ENCODE data around the gene CDKN1B.
"Not testable (repeated sequence)": the region's sequence is repeated elsewhere in the genome, so short reads cannot be mapped to it uniquely, and the experiment has no call there.

Gene CDKN1B

GRCh38 chr12:12724421-12725085 is 7.4 kb downstream of the CDKN1B start:
- DNase-seq = no peak

DNA sequence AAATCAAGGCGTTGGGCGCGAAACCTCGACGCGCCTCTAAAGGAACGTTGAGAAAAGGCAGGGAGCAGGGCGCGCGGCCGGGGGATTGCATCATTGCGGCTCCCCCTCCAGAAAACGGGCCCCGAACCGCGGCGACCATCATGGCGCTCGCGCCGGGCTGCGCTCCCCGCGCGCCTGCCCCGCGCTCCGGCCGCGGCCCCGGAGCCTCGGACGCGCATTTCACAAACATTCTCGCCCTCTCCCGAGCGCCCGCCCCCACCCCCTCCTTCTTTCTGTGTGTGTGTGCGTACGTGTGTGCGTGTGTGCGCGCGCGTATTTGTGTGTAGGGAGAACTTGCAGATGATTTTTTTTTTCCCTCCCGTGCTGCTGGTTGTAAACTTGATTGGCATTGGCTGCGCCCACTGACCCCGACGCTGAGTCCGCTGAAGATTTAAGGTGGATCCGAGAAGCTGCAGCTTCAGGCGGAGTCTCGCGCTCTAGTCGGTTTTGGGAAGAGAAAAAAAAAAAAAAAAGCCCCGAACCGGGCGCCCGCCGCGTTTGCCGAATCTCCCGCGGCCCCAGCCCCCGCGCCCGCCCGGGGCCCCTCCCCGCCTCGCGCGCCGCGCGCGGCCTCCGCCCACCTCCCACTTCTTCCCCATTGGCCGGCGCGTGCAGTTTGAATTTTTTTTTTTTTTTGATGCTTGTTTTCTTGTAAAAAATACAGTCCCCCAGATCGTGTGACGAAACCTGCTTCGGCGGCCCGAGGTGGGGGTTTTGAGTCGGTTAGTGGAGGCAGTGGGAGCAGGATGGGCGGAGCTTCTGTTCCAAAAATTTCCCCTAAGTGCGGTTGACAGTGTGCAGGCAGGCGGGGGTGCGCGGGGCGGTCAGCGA is 8.2 kb downstream of the CDKN1B start:
- peak; percentile 91 for DNase-seq

GRCh38 chr12:12725956-12726554 is 8.9 kb downstream of the CDKN1B start:
- DNase-seq = no peak

DNA sequence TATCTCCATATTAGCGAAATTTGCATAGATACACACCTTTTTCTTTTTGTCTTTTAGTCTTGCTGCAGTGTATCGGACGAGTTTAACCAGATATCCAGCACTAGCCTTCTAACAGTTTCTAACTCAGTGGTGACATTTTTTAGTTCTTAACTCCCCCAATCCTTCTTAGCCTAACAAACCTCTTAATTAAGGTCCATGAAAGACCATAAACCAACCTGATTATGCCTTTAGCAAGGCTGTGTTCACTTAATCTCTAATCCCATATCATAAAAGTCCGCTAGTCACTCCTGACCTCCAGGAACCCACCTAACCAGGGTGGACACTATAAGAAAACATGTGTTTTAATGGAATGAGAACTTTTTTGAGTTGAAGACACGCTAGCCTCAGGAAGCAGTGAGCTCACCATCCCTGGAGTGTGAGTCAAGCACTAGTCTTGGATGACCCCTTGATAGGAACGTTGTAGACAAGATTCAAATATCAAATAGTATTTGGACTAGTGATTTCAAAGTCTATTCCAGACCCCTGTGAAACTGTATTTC is 9.5 kb downstream of the CDKN1B start:
- no peak for DNase-seq

GRCh38 chr12:12731178-12731577 is 14.0 kb downstream of the CDKN1B start:
- DNase-seq = no peak

DNA sequence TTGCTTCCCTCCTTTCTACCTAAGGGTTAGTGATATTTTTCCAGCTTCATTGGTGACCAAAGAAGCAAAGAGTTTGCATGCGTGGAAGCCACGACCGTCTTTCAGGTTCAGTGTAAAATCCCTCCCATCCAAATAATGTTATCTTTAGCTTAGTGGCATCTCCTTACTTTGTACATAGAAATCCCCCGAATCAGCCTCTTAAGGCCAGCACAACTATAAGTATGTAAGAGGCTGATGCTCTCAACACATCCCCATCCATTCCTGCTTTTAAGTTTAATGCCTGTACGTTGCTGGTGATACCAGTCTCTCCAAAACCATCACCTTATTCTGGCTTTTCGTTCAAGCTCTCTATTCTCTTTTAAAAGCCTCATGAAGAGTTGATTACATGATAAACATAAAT is 14.6 kb downstream of the CDKN1B start:
- no peak for DNase-seq

DNA sequence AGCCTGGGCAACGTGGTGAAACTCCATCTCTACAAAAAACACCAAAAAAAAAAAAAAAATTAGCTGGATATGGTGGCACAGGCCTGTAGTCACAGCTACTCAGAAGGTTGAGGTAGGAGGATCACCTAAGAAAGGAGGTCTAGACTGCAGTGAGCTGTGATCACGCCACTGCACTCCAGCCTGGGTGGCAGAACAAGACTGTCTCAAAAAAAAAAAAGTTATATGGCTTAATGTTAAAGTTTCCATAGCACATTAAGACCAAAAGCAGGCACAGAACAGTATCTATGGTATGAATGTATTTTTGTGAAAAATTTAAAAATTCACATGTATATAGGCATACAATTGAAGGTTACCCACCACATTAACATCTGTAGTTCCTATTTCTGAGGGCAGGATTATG is 15.9 kb downstream of the CDKN1B start:
- no peak for DNase-seq

GRCh38 chr12:12734054-12734453 is 16.9 kb downstream of the CDKN1B start:
- no peak for DNase-seq

- no peak for DNase-seq
These were observed 17.4 kb downstream of the CDKN1B start for GRCh38 chr12:12734561-12735071.

- no peak for DNase-seq
These were observed 18.1 kb downstream of the CDKN1B start for GRCh38 chr12:12735301-12735700.

GRCh38 chr12:12736759-12737676 is 19.9 kb downstream of the CDKN1B start:
- peak; percentile 6 for DNase-seq

DNA sequence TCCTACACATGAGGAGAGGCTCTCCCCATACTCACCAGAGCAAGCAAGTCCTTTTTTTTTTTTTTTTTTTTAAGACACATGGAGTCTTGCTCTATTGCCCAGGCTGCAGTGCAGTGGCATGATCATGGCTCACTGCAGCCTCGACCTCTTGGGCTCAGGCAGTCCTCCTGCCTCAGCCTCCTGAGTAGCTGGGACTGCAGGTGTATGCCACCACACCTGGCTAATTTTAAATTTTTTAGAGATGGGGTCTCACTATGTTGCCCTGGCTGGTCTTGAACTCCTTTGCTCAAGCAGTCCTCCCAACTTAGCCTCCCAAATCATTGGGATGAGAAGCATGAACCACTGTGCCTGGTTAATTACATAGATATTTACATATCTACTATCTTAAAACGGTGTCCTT is 21.0 kb downstream of the CDKN1B start:
- DNase-seq = not testable (repeated sequence)

- no peak for DNase-seq
These were observed 24.5 kb downstream of the CDKN1B start for GRCh38 chr12:12741660-12742059.

- no peak for DNase-seq
These were observed 27.6 kb downstream of the CDKN1B start for GRCh38 chr12:12744546-12745305.

DNA sequence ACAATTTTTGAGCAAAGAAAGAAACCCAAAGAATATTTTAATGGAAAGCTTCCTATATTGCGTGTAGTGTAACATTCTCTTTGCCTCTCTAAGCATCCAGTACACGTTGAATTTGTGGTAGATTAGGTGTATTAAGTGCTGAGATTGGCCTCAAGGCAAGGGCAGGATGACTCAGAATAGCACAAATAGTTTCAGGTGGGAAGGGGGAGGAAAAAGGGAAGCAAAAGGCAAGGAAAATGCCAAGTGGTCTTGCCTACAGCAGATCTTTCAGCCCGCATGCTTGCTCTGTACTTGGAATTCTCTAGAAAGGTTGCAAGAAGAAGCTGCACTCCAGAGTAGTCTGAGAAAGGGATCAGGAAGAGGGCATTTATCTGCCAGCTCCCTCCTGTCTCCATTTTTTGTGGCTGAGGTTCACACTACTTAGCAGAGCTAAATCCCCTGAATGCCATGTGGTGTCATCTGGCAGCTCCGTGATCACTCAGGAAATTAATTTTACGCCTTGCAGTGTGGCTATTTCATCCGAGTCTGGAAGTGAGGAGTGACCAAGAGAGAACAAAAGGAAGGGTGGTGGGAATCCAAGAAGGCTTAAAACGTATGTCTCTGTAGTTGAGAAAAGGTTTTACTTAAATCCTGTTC is 28.5 kb downstream of the CDKN1B start:
- no peak for DNase-seq

DNA sequence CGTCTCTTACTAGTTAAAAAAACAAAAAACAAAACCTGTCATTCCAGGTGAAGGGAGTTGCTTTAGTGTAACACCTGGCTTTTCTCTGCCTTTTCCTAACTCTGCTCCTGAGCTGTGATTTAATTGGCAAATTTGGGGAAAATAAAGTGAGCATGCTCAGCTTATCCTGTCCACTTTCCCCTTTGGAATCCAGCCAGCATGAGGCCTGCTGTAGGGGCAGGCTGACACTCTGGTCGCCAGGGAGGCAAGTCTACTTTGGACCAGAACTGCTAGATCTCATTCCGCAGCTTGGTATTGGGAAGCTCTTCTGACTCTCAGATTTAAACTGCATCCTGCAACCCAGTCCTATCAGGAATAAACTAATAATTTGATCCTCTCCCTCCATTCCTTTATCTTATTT is 30.1 kb downstream of the CDKN1B start:
- DNase-seq = no peak

- DNase-seq = no peak
These were observed 30.9 kb downstream of the CDKN1B start for GRCh38 chr12:12748044-12748443.

- DNase-seq = no peak
These were observed 32.3 kb downstream of the CDKN1B start for GRCh38 chr12:12749433-12749832.

GRCh38 chr12:12755923-12756322 is 38.8 kb downstream of the CDKN1B start:
- DNase-seq = no peak

DNA sequence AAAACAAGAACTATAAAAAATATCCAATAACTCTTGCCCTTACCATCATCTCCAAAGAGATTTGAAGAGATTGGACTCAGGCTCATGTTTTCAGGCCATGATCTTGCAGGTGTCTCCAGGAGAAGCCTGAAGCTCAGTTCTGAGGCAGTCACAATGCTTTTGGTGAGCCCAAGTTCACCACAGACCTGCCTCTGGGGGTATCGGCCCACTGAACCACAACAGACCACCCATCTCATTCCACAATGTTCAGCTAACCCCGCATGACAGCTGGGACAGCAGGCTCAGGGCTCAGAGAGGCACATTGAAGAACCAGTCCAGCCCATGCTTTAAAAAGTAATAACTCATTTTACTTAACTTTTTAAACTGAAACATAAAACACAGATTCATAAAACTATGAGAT is 40.0 kb downstream of the CDKN1B start:
- no peak for DNase-seq

Data from effector CD8-positive, alpha-beta T cell (primary cell).